Measurements from ENCODE around the gene TMEM255B.

DNA sequence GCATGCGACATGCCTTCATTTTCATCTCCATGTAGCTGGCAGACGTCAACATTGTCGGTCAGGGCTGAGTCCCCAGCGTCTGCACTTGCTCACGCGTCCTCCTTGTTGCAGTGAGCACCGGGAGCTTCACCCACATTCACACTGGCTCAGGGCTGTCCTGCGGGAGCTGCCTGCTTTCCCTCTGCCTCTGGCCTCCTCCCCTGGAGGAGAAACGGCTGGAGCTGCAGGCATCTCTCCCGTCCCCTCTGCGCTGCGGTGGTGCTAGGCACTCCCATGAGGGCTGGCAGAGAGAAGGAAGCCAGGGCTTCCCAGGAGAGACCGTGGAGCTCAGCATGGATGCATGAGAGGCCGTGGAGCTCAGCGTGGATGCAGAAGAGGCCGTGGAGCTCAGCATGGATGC, 18.4 kb upstream of the TMEM255B start:
- TF ChIP-seq EGR1 (conservative IDR thresholded peaks at IDR 0.05) (no peak), FOS (IDR thresholded peaks at IDR 0.05; ENCODE audit: extremely low read depth, insufficient read length) (no peak), CC2D1A (IDR thresholded peaks at IDR 0.05) (no peak), ZNF280A (IDR thresholded peaks at IDR 0.05; ENCODE audit: low read depth, partially characterized antibody) (no peak), ZNF274 (IDR thresholded peaks at IDR 0.05; ENCODE audit: borderline replicate concordance, low read depth, low read length) (no peak)
